ENCODE data around the gene TWF2.
"Not testable (repeated sequence)": the region's sequence is repeated elsewhere in the genome, so short reads cannot be mapped to it uniquely, and the experiment has no call there.

TWF2 gene

DNA sequence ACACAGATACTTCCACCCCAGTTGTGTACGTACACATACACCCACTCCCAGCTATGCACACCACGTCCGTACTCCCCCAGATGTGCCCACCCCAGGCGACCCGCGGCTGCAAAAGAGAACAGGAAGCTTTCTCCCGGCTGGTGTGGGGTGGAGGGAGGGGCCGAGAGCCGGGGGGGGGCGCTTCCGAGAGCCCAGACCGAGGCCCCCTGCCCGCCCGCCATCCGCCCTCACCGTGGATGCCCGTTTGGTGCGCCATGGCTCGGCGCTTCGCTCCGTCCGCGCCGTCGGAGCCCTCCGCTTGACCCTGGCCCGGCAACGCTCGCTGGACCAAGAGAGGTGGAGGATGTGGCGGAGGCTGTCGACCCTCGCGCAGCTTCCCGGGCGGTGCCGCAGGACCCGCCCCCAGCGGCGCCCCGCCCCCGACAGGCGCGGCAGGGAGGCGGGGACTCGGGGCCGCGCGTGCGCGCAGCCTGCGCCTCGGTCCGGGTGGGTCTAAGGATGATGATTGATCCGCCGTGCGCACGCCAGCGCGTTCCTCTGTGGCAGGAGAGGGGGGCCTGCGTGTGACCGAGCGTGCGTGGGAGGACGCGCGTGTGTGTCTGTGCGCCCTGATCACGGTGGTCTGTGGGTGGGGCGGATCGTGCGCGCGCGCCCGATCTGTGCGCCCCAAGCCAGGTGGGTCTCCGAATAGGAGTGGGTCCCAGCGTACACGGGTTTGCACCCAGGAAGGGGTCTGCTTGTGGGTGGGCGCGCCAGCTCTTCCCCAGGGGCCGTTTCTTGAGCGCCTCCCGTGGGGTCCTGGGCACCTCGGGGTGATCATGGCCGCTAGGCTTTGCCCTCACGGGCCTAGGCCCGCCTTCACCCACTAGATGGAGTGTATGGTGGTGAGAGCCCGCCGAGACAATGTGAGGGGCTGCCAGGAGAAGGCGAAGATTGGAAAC, at the start of gene TWF2:
TWF2 (minus strand) TSS at position 398 of the 941 bp plus-strand sequence; CDS start at position 256, 142 bp downstream.
- peak; percentile 95 for DNase-seq

- DNase-seq = no peak
Measured at GRCh38 chr3:52288674-52289073, 49.7 kb upstream of the TWF2 start.

DNA sequence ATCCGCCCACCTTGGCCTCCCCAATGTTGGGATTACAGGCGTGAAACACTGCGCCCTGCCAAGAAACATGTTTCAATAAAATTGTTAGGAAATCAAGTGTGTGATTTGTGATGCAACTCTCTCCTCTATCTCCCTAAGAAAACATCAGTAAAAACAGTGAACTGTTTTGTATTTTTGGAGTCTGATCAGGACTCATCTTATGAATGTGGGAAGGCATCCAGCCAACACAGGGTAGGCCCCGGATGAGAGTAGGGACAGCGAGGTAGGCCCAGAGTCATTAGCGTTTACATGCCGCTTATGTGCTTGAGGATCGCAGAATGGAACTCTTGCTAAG, 47.8 kb upstream of the TWF2 start:
- DNase-seq = no peak

DNA sequence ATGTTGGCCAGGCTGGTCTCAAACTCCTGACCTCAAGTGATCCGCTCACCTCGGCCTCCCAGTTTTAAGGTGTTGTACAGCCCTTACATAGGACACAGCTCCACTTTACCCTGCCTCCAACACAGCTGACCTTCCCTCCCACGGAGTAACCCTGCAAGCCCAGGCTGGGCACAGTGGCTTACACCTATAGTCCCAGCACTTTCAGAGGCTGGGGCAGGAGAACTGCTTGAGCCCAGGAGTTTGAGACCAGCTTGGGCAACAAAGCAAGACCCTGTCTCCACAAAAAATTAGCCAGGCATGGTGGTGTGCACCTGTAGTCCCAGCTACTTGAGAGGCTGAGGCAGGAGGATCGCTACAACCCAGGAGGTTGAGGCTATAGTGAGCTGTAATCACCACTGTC, 45.1 kb upstream of the TWF2 start:
- not testable (repeated sequence) for DNase-seq

DNA sequence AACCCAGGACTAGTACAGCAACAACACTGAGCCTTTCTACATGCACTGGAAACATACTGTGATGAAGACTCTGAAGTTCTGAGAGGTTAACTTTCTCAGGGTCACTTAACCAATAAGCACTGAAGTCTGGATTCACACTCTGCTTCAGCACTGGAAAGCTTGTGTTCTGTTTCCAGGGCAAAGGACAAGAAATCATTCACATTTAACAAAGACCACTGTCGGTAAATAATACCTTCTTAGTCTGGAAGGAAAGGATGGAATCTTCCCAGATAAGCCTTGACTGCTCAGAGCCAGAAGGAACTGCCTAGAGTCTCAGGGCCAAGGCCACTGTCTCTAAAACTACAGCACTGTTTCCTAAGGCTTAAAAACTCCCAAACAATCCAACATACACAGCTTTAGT, 44.3 kb upstream of the TWF2 start:
- DNase-seq = peak; percentile 35

GRCh38 chr3:52281981-52282801, 43.2 kb upstream of the TWF2 start:
- peak; percentile 49 for DNase-seq

GRCh38 chr3:52280050-52280461, 41.1 kb upstream of the TWF2 start:
- no peak for DNase-seq

- no peak for DNase-seq
Measured at GRCh38 chr3:52279596-52279995, 40.6 kb upstream of the TWF2 start.

GRCh38 chr3:52278510-52279069, 39.6 kb upstream of the TWF2 start, which contains the start of gene WDR82:
Gene WDR82, minus strand, starts transcription at chr3:52278649. Its CDS starts 288 bp downstream, at chr3:52278361.
- peak; percentile 100 for DNase-seq

DNA sequence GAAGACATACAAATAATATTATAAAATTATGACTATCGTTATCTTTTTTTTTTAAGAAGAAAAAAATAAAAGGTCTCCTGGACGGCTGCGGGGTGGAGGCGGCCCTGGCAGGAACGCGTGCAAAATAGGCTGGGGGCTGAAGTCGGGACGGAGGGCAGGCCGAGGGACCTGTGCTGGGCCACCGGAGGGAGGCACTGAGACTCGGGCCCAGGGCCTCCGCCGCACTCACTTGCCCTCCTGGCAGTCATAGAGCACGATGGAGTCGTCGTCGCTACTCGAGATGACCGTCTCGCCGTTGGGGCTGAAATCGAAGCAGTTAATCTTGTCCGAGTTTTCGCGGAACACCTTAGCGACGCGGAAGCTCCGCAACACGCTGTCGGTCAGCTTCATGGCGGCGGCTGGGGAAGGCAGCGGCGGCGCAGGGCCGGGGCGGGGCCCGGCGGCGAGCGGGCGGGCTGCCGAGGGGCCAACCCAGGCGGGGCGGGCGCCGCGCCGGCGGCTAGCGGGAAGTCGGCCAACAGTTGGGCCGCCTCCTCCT, 39.1 kb upstream of the TWF2 start:
- peak; percentile 88 for DNase-seq

- peak; percentile 91 for DNase-seq
Measured at GRCh38 chr3:52277071-52277964, 38.4 kb upstream of the TWF2 start.

DNA sequence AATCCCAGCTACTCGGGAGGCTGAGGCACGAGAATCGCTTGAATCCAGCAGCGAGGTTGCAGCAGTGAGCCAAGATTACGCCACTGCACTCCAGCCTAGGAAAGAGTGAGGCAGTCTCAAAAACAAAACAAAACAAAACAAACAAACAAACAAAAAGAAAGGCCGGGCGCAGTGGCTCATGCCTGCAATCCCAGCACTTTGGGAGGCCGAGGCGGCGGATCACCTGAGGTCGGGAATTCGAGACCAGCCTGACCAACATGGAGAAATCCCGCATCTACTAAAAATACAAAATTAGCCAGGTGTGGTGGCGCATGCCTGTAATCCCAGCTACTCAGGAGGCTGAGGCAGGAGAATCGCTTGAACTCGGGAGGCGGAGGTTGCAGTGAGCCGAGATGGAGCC, 35.8 kb upstream of the TWF2 start:
- DNase-seq = not testable (repeated sequence)

DNA sequence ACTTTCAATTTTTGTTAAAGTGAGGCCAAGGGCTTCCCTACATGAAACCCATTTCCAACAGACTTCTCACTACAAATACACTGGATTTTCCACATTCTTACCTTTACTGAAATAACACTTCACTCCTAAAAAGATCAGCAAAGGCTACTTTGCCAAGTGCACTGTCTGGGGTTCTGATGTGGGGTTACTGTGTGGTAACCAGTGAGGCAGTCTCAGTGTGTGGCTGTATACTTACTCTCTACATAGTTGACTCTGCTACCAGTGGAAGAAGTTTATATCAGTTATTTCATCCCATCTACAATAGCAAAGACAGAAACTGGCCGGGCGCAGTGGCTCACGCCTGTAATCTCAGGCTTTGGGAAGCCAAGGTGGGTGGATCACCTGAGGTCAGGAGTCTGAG, 33.9 kb upstream of the TWF2 start:
- peak; percentile 49 for DNase-seq

DNA sequence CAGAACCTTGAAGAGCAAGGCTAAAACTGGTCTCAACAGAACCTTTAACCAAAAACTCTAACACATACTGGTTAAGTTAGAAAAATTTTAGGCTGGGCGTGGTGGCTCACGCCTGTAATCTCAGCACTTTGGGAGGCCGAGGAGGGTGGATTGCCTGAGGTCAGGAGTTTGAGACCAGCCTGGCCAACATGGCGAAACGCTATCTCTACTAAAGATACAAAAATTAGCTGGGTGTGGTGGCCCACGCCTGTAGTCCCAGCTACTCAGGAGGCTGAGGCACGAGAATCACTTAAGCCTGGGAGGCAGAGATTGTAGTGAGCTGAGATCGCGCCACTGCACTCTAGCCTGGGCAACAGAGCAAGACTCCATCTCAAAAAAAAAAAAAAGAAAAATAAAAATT, 33.2 kb upstream of the TWF2 start:
- peak; percentile 51 for DNase-seq

DNA sequence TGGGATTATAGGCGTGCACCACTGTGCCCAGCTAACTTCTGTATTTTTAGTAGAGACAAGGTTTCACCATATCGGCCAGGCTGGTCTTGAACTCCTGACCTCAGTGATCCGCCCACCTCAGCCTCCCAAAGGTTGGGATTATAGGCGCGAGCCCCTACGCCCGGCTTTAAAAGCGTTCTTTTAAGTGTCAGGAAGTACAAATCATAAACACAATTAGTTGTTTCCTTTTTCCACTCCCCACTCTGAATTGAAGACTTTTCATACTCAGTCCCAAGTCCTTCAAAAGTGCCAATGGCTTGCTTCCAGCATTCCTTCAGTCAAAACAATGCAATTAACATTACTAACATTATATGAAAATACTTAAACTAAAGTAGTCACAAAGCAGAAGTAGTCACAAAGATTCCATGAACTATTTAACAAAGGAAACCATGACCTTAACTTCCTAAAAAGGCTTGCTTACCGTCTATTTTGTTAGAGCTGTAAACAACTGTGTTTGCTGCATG, 31.3 kb upstream of the TWF2 start:
- no peak for DNase-seq

DNA sequence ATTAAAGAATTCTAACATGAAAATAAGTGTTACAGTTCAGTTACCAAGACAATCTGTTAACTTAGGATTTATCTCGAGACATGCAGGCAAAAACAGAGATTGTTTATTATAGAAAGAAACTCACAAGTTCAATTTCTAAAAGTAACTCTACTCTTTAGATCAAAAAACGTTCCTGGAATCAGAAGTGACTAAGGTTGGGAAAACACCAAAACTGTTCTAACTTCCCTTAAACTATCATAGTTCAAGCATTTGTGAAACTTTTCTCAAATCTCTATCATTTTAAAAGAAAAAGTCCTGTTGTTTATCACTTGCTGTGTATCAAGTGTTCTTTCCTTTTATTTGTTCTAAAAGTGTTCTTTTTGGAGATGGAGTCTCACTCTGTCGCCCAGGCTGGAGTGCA, 30.8 kb upstream of the TWF2 start:
- DNase-seq = no peak

GRCh38 chr3:52268036-52268435, 29.1 kb upstream of the TWF2 start:
- DNase-seq = no peak

- DNase-seq = no peak
Measured at GRCh38 chr3:52265387-52265786, 26.4 kb upstream of the TWF2 start.

GRCh38 chr3:52262447-52262846, 23.5 kb upstream of the TWF2 start:
- DNase-seq = no peak

- DNase-seq = no peak
Measured at GRCh38 chr3:52259448-52259847, 20.5 kb upstream of the TWF2 start.

GRCh38 chr3:52259035-52259434, 20.1 kb upstream of the TWF2 start:
- no peak for DNase-seq

DNA sequence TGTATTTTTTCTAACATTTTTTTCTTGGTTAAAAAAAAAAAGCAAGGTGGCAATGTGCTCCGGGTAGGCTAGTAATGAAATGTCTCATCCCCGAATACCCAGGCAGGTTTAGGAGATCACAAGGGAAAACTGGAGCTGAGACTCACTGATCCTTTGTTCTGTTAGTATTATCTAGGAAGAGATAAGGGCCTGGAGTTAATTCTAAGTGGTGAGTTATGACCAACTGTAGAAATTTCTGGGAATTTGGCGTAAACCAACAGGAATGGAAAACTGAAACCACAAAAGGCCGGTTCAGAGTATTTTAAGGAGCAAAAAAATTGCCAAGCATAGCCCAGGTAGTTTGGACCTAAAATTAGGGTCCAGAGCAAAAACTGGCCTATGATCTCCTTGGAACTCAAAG, 19.0 kb upstream of the TWF2 start:
- no peak for DNase-seq
